GM12801 (cell line): ENCODE data around the gene IRS1.

Experiments used
- TF ChIP-seq, protein P1 (sequence below): IDR thresholded peaks from one replicate; pipeline ENCODE4 v1.5.1; 2011; ENCODE audit warnings: control low read depth; ENCODE audit not compliant: insufficient read length; ENCODE audit errors: extremely low read depth

Gene IRS1

GRCh38 chr2:226797289-226797988 lies 2.2 kb downstream of the IRS1 start:
- TF ChIP-seq, protein P1, sequence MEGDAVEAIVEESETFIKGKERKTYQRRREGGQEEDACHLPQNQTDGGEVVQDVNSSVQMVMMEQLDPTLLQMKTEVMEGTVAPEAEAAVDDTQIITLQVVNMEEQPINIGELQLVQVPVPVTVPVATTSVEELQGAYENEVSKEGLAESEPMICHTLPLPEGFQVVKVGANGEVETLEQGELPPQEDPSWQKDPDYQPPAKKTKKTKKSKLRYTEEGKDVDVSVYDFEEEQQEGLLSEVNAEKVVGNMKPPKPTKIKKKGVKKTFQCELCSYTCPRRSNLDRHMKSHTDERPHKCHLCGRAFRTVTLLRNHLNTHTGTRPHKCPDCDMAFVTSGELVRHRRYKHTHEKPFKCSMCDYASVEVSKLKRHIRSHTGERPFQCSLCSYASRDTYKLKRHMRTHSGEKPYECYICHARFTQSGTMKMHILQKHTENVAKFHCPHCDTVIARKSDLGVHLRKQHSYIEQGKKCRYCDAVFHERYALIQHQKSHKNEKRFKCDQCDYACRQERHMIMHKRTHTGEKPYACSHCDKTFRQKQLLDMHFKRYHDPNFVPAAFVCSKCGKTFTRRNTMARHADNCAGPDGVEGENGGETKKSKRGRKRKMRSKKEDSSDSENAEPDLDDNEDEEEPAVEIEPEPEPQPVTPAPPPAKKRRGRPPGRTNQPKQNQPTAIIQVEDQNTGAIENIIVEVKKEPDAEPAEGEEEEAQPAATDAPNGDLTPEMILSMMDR, result no peak

DNA sequence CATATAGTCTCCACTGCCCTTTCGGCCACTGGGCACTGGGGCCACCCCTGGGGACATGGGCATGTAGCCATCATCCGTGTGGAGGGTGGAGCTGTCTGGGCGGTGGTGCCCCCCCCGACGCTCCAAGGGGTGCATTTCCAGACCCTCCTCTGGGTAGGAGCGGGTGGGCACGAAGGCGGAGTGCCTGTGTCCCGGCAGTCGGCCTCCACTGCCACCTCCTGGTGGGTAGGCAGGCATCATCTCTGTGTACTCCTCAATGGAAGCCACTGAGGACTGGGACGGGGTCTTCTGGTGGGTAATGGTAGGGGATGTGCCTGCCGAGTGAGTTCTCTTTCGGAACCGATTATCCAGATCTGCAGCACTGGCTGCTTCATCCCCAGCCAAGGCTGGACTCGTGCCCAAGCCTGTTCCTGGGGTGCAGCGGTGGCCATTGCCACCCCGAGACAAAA lies 2.8 kb downstream of the IRS1 start:
- TF ChIP-seq, protein P1, result no peak

- TF ChIP-seq, protein P1, result no peak
These were observed 3.4 kb downstream of the IRS1 start for GRCh38 chr2:226796012-226796839.

DNA sequence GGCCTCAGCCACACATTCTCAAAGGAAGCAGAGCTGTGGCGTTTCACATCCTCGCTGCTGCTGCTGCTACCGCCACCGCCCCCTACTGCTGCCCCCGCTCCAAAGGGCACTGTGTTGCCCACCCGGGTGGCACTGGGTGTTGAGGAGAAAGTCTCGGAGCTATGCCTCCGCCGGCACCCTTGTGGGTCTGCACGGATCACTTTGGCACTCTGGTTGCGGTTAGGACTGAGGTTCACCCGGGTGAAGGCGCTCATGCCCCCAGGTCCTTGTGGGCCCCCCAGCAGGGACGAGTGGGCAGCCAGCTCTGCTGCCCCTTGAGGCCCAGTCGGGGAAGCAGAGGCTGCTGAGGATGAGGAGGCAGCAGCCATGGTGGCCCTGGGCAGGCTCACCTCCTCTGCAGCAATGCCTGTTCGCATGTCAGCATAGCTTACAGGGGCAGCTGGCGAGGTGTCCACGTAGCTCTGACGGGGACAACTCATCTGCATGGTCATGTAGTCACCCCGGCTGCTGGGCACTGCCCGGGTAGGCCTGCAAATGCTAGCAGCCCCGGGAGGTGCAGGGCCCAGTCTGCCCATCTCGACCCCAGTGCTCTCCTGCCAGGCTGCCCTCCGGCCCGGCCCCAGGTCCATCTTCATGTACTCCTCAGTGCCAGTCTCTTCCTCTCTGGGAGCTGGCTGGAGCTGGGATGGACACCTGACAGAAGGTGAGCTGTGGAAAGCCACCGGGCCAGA lies 4.2 kb downstream of the IRS1 start:
- TF ChIP-seq, protein P1, result no peak

GRCh38 chr2:226794751-226795171 lies 4.9 kb downstream of the IRS1 start:
- TF ChIP-seq, protein P1, result no peak

DNA sequence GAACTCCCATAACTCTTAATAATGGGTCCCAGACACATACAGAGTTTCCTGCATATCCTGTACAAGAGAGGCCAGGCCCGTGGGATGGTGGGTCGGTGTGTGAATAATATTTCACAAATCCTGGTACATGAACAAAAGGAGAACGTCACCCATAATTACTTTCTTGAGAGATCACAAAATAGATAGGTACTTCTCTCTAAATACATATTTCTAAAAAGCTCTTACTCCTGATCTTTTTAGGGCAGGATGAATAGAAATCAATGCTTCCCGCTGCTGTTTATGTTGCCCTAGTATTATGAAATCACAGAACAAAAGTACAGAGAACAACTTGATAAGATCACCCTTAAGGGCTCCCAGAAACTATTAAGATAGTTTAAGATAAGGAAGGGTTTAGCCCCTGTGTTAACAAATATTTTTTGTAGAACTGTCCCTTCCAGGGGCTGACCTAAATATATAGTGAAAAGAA lies 5.4 kb downstream of the IRS1 start:
- TF ChIP-seq, protein P1, result no peak

DNA sequence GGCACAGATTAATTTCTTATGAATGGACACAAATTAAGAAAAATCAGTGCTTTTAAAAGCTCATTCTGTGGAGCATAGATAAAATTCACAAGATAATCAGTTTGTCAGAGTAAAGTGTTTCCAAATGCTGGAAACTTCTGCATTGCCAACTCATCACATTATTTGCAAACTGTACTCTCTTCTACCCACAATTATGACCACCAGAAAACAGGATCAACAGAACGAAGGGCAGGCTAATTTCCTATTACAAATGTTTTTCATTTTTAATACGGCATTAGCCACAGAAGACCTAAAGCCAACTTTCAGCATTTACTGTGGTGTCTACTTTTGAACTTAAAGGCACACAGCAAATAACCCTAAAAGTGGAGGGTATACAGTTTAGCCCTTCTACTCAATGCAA lies 6.0 kb downstream of the IRS1 start:
- TF ChIP-seq, protein P1, result no peak
